ENCODE results near the gene HOTAIR.

HOTAIR gene

GRCh38 chr12:53955036-53955775 lies 19.5 kb downstream of the HOTAIR start:
- intact Hi-C loops (cut with DNase I): no loop called here
- no peak for DNase-seq

- intact Hi-C loops (cut with DNase I): no loop called here
- DNase-seq: no peak
Measured at GRCh38 chr12:53954694-53955035, 20.1 kb downstream of the HOTAIR start, which contains the start of gene HOXC12. Gene HOXC12 (plus strand): TSS chr12:53954903. CDS start chr12:53954930, 27 bp downstream.

- DNase-seq: no peak
- intact Hi-C loops (cut with DNase I): no loop called here
Measured at GRCh38 chr12:53953831-53954693, 20.7 kb downstream of the HOTAIR start.

- no peak for DNase-seq
Measured at GRCh38 chr12:53952871-53953734, 21.7 kb downstream of the HOTAIR start.

GRCh38 chr12:53952335-53952694 lies 22.4 kb downstream of the HOTAIR start:
- no peak for DNase-seq
- intact Hi-C loops (cut with DNase I): no loop called here

More at GRCh38 chr12:53952871-53953734, 21.7 kb downstream of the HOTAIR start:
- intact Hi-C loops (cut with DNase I): no loop called here

- DNase-seq: no peak
- intact Hi-C loops (cut with DNase I): no loop called here
Measured at GRCh38 chr12:53951577-53952334, 23.0 kb downstream of the HOTAIR start.

- no peak for DNase-seq
- intact Hi-C loops (cut with DNase I): no loop called here
Measured at GRCh38 chr12:53950789-53951576, 23.8 kb downstream of the HOTAIR start.

- DNase-seq: no peak
- intact Hi-C loops (cut with DNase I): no loop called here
Measured at GRCh38 chr12:53950437-53950773, 24.3 kb downstream of the HOTAIR start.

GRCh38 chr12:53949631-53950436 lies 24.9 kb downstream of the HOTAIR start:
- DNase-seq: no peak
- intact Hi-C loops (cut with DNase I): no loop called here

GRCh38 chr12:53948650-53949593 lies 25.8 kb downstream of the HOTAIR start:
- DNase-seq: no peak
- intact Hi-C loops (cut with DNase I): no loop called here

- DNase-seq: no peak
Measured at GRCh38 chr12:53947743-53948142, 27.0 kb downstream of the HOTAIR start.

GRCh38 chr12:53944907-53945847 lies 29.6 kb downstream of the HOTAIR start:
- intact Hi-C loops (cut with DNase I): no loop called here
- DNase-seq: no peak

More at GRCh38 chr12:53947743-53948142, 27.0 kb downstream of the HOTAIR start:
- intact Hi-C loops (cut with DNase I): no loop called here

- DNase-seq: no peak
- intact Hi-C loops (cut with DNase I): no loop called here
Measured at GRCh38 chr12:53944209-53944608, 30.5 kb downstream of the HOTAIR start.

GRCh38 chr12:53942467-53942997 lies 32.2 kb downstream of the HOTAIR start:
- DNase-seq: no peak
- intact Hi-C loops (cut with DNase I): no loop called here

- intact Hi-C loops (cut with DNase I): no loop called here
- DNase-seq: no peak
Measured at GRCh38 chr12:53941750-53942149, 33.0 kb downstream of the HOTAIR start.

Measured in head of caudate nucleus (tissue), 42 donors.